Umbilical cord (tissue), 2 donors: ENCODE results near the gene PLD5. TPM values are rescaled to one million over a fixed set of nuclear protein-coding genes. Genes with fewer than 3 reads are reported as not detected.
"Not testable (repeated sequence)": the region's sequence is repeated elsewhere in the genome, so short reads cannot be mapped to it uniquely, and the experiment has no call there.

Experiments used
- DNase-seq: peaks from one replicate; pipeline ENCODE4 v3.0.0-alpha.2; 2015; ENCODE audit warnings: low spot score
- total RNA-seq: library from RNA; depleted of rRNA; stranded (reverse); fragments of >200 nt; gene quantifications from one replicate; pipeline ENCODE4 v1.2.3, GENCODE V29; 2014; ENCODE audit warnings: low replicate concordance; ENCODE audit not compliant: insufficient read depth

The PLD5 gene
- total RNA-seq, 1 donor from 2014 or later: 2.4 TPM

GRCh38 chr1:242059976-242060375, 464.5 kb downstream of the PLD5 start:
- DNase-seq: no peak

- DNase-seq: not testable (repeated sequence)
Measured at GRCh38 chr1:242058582-242058981, 465.9 kb downstream of the PLD5 start.

GRCh38 chr1:242058181-242058580, 466.3 kb downstream of the PLD5 start:
- DNase-seq: not testable (repeated sequence)

- DNase-seq: no peak
Measured at GRCh38 chr1:242057745-242058115, 466.8 kb downstream of the PLD5 start.

GRCh38 chr1:242056988-242057744, 467.3 kb downstream of the PLD5 start:
- DNase-seq: no peak

- DNase-seq: peak; percentile 7
Measured at GRCh38 chr1:242055749-242056320, 468.7 kb downstream of the PLD5 start.

GRCh38 chr1:242043165-242043564, 481.3 kb downstream of the PLD5 start:
- no peak for DNase-seq

GRCh38 chr1:242034392-242034791, 490.1 kb downstream of the PLD5 start:
- DNase-seq: no peak

- peak; percentile 72 for DNase-seq
Measured at GRCh38 chr1:242033447-242033846, 491.1 kb downstream of the PLD5 start.
